Measurements from ENCODE around the gene SLC4A8.

The SLC4A8 gene

DNA sequence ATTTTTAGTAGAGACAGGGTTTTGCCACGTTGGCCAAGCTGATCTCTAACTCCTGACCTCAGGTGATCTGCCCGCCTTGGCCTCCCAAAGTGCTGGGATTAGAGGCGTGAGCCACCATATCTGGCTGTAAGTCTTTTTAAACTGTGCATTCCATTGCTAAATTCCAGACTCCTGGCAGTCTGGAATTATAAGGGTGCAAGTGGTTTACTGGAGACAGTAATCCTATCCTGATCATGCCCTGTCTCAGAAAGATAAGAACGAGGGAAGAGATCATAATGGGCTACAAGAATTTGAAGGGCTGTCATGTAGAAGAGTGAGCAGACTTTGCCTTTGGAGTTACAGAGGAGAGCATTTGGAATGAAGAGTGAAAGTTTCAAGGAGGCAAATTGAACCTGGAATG, 6.8 kb upstream of the SLC4A8 start:
- H3K27ac ChIP-seq = no peak overlapping the region
- no peak for TF ChIP-seq ZFX (IDR thresholded peaks at IDR 0.05)
- TF ChIP-seq, protein P1, sequence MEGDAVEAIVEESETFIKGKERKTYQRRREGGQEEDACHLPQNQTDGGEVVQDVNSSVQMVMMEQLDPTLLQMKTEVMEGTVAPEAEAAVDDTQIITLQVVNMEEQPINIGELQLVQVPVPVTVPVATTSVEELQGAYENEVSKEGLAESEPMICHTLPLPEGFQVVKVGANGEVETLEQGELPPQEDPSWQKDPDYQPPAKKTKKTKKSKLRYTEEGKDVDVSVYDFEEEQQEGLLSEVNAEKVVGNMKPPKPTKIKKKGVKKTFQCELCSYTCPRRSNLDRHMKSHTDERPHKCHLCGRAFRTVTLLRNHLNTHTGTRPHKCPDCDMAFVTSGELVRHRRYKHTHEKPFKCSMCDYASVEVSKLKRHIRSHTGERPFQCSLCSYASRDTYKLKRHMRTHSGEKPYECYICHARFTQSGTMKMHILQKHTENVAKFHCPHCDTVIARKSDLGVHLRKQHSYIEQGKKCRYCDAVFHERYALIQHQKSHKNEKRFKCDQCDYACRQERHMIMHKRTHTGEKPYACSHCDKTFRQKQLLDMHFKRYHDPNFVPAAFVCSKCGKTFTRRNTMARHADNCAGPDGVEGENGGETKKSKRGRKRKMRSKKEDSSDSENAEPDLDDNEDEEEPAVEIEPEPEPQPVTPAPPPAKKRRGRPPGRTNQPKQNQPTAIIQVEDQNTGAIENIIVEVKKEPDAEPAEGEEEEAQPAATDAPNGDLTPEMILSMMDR (conservative IDR thresholded peaks at IDR 0.05) = no peak

GRCh38 chr12:51419425-51420193, 5.0 kb upstream of the SLC4A8 start:
- TF ChIP-seq ZFX (IDR thresholded peaks at IDR 0.05) = no peak
- TF ChIP-seq, protein P1 (conservative IDR thresholded peaks at IDR 0.05) = no peak
- H3K27ac ChIP-seq = no peak overlapping the region

- H3K27ac ChIP-seq = no peak overlapping the region
- TF ChIP-seq ZFX (IDR thresholded peaks at IDR 0.05) = no peak
- TF ChIP-seq, protein P1 (conservative IDR thresholded peaks at IDR 0.05) = peak; percentile 82
Observed at GRCh38 chr12:51421266-51421884, 3.3 kb upstream of the SLC4A8 start.

DNA sequence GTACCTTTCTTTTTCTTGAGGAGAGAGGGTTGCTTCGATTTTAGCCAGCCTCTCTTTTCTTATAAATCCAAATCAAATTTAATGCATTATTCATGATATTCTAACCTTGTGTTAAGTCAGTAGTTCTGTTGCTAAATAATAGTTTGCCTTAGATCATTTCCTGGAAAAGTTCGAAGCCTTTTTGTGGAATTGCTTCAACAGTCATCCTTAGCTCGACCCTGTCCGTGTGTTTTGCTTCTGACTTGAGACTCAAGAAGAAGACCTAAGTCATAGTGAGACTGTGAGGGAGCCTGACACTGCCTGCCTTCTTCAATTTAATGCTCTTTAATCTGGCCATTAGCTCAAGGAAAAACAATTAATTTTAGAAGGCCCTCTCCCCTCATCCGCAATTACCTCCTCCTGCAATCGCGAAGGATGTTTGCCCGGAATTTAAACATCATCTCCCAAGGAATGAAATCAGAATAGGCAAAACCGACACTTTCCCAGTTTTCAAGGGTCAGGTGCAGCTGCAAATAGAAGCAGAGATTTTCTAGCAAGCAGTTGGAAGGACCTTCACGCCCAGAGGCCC, 453 bp upstream of the SLC4A8 start:
- no peak overlapping the region for H3K27ac ChIP-seq
- no peak for TF ChIP-seq ZFX (IDR thresholded peaks at IDR 0.05)
- TF ChIP-seq, protein P1 (conservative IDR thresholded peaks at IDR 0.05) = no peak

DNA sequence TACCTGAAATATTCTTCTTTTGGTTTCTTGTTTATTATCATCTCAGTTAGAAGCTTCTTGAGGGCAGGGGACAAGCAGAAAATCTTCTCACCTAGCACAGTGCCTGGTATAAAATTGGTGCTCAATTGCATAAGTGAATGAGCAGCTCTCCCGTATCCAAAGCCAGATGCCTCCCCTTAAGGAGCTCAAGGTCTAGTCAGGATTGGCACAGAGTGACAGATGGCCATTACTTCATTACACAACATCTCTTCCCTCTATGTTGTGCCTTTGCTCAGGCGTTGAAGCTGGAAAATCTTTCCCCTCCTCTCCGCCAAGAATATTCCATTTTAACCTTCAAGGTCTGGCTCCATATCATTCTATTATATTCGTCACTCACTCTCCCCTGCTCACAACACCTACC, 3.6 kb downstream of the SLC4A8 start:
- H3K27ac ChIP-seq = no peak overlapping the region
- no peak for TF ChIP-seq ZFX (IDR thresholded peaks at IDR 0.05)
- TF ChIP-seq, protein P1 (conservative IDR thresholded peaks at IDR 0.05) = no peak

DNA sequence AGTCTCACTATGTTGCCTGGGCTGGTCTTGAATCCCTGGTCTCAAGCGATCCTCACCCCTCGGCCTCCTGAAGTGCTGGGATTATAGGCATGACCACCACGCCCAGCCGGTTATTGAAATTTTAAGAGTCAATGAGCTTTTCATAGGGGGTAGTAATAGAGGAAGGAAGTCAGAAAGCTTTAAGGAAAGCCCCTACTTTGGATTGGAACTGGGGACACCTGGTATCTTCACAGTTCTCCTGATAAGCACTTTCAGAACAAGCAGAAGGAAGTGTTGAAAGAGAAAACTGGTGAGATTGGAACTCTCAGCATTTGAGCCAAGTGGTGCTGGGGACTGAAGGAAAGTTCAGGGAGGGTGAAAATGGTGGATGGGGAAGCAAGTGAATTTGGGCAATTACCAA, 5.1 kb downstream of the SLC4A8 start:
- TF ChIP-seq, protein P1 (conservative IDR thresholded peaks at IDR 0.05) = no peak
- no peak for TF ChIP-seq ZFX (IDR thresholded peaks at IDR 0.05)

More for the DNA sequence above, 5.1 kb downstream of the SLC4A8 start:
- no peak overlapping the region for H3K27ac ChIP-seq
